MM.1S (cell line): ENCODE results near the gene AFG1L.
"Not testable (repeated sequence)": the region's sequence is repeated elsewhere in the genome, so short reads cannot be mapped to it uniquely, and the experiment has no call there.

Experiments
- EZH2 ChIP-seq: fragments of 300-600 bp; sonication (generic); optimal IDR thresholded peaks from 2 replicates; pipeline ENCODE3; 2017; ENCODE audit warnings: low read depth, mild to moderate bottlenecking, antibody characterized with exemption, low read length, mixed read lengths
- EZH2phosphoT487 ChIP-seq: fragments of 300-600 bp; sonication (generic); IDR thresholded peaks from 2 replicates; pipeline ENCODE4 v1.6.1; 2018; ENCODE audit warnings: antibody characterized with exemption, low read length
- TF ChIP-seq, protein P1 (sequence below): fragments of 300-600 bp; sonication (generic); IDR thresholded peaks from 2 replicates; pipeline ENCODE4 v1.5.1; 2016; ENCODE audit warnings: antibody characterized with exemption, low read length, mixed read lengths

GRCh38 chr6:108269955-108270354, 24.9 kb upstream of the AFG1L start:
- TF ChIP-seq EZH2phosphoT487, EZH2: not testable (repeated sequence)
- TF ChIP-seq, protein P1, sequence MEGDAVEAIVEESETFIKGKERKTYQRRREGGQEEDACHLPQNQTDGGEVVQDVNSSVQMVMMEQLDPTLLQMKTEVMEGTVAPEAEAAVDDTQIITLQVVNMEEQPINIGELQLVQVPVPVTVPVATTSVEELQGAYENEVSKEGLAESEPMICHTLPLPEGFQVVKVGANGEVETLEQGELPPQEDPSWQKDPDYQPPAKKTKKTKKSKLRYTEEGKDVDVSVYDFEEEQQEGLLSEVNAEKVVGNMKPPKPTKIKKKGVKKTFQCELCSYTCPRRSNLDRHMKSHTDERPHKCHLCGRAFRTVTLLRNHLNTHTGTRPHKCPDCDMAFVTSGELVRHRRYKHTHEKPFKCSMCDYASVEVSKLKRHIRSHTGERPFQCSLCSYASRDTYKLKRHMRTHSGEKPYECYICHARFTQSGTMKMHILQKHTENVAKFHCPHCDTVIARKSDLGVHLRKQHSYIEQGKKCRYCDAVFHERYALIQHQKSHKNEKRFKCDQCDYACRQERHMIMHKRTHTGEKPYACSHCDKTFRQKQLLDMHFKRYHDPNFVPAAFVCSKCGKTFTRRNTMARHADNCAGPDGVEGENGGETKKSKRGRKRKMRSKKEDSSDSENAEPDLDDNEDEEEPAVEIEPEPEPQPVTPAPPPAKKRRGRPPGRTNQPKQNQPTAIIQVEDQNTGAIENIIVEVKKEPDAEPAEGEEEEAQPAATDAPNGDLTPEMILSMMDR: not testable (repeated sequence)
